Tibial artery (tissue), 4 donors: ENCODE data around the gene CASTOR1.

Experiments
- DNase-seq, 2 donors: peaks; one replicate each; pipeline ENCODE4 v3.0.0-alpha.2; 2019
- H3K27ac ChIP-seq, 2 donors: fragments of 200-600 bp; sonication (generic) in 1 of 2; 1 replicate in 1 of 2; 2 replicates in 1 of 2; pipeline ENCODE4 v1.5.1; 2018 to 2019; ENCODE audit warnings: mild to moderate bottlenecking in 1 of 2
- H3K27me3 ChIP-seq, 2 donors: fragments of 200-600 bp; sonication (generic) in 1 of 2; one replicate each; pipeline versions ENCODE4 v1.5.1 to v1.6.0; 2016 to 2019
- H3K36me3 ChIP-seq, 3 donors: fragments of 200-600 bp; sonication (generic) in 2 of 3; one replicate each; pipeline ENCODE4 v1.5.1; 2016 to 2019; ENCODE audit warnings: mild to moderate bottlenecking in 2 of 3
- H3K4me1 ChIP-seq, 4 donors: fragments of 200-600 bp; sonication (generic) in 2 of 4; 1 replicate in 3 of 4; 2 replicates in 1 of 4; pipeline ENCODE4 v1.5.1; 2016 to 2019
- H3K4me3 ChIP-seq, 2 donors: fragments of 200-600 bp; sonication (generic) in 1 of 2; 1 replicate in 1 of 2; 2 replicates in 1 of 2; pipeline ENCODE4 v1.5.1; 2018 to 2019; ENCODE audit warnings: mild to moderate bottlenecking in 2 of 2
- H3K9me3 ChIP-seq, 3 donors: fragments of 200-600 bp; sonication (generic) in 1 of 3; one replicate each; pipeline ENCODE4 v1.5.1; 2016 to 2019
- intact Hi-C: fragments of 100-400 bp; cut with DNase I; formaldehyde crosslinking; loops from one replicate; pipeline ENCODE4 v1.15.0; 2023; ENCODE audit warnings: low total_unique reads
- TF ChIP-seq, protein P1 (sequence below), 2 experiments: fragments of 200-600 bp in 1 of 2; fragments of 450-650 bp in 1 of 2; IDR thresholded peaks; one replicate each; pipeline ENCODE4 v1.5.1; 2017 to 2019; ENCODE audit warnings: antibody characterized with exemption in 2 of 2, mild to moderate bottlenecking in 1 of 2, moderate library complexity in 1 of 2

Gene CASTOR1

DNA sequence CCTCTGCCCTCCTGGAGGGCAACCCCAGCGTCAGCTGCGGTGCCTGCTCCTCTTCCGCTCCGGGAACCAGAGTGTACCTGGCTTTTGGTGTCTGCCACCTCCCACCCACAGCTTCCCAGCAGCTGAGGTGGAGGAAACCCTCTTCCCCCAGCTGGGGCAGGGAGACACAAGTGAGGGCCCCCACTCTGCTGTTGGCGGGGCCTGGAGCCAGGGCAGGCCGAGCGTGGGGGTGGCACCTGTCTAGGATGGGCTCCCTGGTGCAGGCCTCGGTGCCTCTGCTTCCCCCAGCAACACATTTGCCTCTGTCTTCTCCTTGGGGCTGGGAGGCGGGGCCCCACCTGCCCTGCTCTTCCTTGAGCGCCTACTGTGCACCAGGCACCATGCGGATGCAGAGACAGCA lies 29.0 kb downstream of the CASTOR1 start:
- Histone ChIP-seq H3K4me3 (no peak overlapping the region), H3K36me3 (no peaks in the 10 kb centered on the region), H3K4me1 (peaks cover 0 to 10% (median 6%) of the 10 kb centered on the region in 4 donors), H3K27ac (no peak overlapping the region), H3K27me3 (peaks cover 0 to 6% of the 10 kb centered on the region in 2 donors), H3K9me3 (no peaks in the 10 kb centered on the region)
- TF ChIP-seq, protein P1, sequence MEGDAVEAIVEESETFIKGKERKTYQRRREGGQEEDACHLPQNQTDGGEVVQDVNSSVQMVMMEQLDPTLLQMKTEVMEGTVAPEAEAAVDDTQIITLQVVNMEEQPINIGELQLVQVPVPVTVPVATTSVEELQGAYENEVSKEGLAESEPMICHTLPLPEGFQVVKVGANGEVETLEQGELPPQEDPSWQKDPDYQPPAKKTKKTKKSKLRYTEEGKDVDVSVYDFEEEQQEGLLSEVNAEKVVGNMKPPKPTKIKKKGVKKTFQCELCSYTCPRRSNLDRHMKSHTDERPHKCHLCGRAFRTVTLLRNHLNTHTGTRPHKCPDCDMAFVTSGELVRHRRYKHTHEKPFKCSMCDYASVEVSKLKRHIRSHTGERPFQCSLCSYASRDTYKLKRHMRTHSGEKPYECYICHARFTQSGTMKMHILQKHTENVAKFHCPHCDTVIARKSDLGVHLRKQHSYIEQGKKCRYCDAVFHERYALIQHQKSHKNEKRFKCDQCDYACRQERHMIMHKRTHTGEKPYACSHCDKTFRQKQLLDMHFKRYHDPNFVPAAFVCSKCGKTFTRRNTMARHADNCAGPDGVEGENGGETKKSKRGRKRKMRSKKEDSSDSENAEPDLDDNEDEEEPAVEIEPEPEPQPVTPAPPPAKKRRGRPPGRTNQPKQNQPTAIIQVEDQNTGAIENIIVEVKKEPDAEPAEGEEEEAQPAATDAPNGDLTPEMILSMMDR (IDR thresholded peaks at IDR 0.05) = no peak
- intact Hi-C loops = loop anchor here (5.0 kb wide), 1 partner anchor 222 kb away; no protein-coding TSS in a partner anchor
- no peak for DNase-seq

DNA sequence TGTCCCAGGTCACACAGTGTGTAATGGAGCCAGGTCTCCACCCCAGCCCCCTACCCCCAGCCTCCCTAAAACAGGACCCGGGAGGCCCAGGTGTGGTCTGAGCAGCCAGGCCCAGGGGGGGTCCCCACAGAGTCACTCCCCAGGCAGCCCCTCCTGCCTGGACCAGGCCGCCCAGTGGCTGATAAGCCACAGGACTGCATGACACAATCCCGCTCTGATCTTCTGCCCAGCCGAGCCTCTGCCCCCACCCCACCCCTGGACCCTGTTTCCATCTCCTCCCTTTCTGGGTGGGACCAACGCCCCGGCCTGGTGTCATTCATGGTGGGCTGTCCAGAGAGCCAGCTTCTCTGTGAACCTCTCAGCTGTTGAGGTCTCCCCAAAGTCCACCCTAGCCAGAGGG lies 35.0 kb downstream of the CASTOR1 start:
- H3K4me3 ChIP-seq = no peak overlapping the region
- H3K27ac ChIP-seq = no peak overlapping the region
- intact Hi-C loops = no loop called here

DNA sequence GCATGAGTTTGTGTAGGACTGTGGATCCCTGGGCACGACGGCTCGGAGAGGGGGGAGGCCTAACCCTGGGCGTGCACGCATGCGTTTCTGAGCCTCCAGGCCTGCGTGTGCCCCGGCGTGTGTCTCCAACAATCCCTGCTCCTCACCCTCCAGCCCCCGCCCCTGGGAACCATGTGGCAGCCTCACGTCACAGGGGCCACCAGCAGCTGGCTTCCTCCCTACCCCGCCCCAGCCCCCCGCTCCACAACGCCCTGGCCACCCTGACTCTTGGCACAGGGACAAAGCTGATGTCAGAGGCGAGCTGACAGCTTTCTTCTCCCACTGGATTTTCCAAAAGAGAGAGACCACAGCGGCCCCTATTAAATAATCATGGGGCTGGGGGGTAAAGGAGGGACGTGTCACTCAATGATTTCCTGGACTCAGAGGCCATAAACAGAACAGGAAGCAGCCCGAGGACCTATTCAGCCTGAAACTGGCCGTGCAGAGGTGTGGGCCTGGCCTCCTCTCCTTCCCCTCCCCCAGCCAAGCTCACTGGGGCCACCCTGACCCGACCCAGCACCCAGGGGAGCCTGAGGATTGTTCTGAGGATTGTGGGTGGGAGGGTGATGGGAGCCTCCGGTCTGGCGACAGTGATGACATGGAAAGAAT lies 36.0 kb downstream of the CASTOR1 start:
- H3K27ac ChIP-seq = peak overlapping the region in 1 of 2 donors; percentile 6
- H3K4me3 ChIP-seq = peak overlapping the region; percentile 2 to 29
- peak; percentile 53 to 84 for DNase-seq
- intact Hi-C loops = no loop called here
- H3K27me3 ChIP-seq = peaks cover 0 to 9% of the 10 kb centered on the region in 2 donors
- TF ChIP-seq, protein P1 (IDR thresholded peaks at IDR 0.05) = no peak
- no peaks in the 10 kb centered on the region for H3K36me3 ChIP-seq
- H3K9me3 ChIP-seq = no peaks in the 10 kb centered on the region
- peaks cover 0 to 33% (median 20%) of the 10 kb centered on the region in 4 donors for H3K4me1 ChIP-seq

More for the DNA sequence above, 35.0 kb downstream of the CASTOR1 start:
- peaks cover 0 to under 1% of the 10 kb centered on the region in 2 donors for H3K27me3 ChIP-seq
- no peak for DNase-seq
- H3K4me1 ChIP-seq = peaks cover 0 to 28% (median 19%) of the 10 kb centered on the region in 4 donors
- no peaks in the 10 kb centered on the region for H3K36me3 ChIP-seq
- no peaks in the 10 kb centered on the region for H3K9me3 ChIP-seq
- TF ChIP-seq, protein P1 (IDR thresholded peaks at IDR 0.05) = no peak

- no peaks in the 10 kb centered on the region for H3K9me3 ChIP-seq
- TF ChIP-seq, protein P1 (IDR thresholded peaks at IDR 0.05) = no peak
- intact Hi-C loops = no loop called here
- DNase-seq = no peak
- peak overlapping the region; percentile 2 to 29 for H3K4me3 ChIP-seq
- H3K27ac ChIP-seq = no peak overlapping the region
- H3K36me3 ChIP-seq = no peaks in the 10 kb centered on the region
- peaks cover 0 to 33% (median 20%) of the 10 kb centered on the region in 4 donors for H3K4me1 ChIP-seq
- peaks cover 0 to 16% of the 10 kb centered on the region in 2 donors for H3K27me3 ChIP-seq
Observed at GRCh38 chr22:30252411-30253204, 36.7 kb downstream of the CASTOR1 start.

DNA sequence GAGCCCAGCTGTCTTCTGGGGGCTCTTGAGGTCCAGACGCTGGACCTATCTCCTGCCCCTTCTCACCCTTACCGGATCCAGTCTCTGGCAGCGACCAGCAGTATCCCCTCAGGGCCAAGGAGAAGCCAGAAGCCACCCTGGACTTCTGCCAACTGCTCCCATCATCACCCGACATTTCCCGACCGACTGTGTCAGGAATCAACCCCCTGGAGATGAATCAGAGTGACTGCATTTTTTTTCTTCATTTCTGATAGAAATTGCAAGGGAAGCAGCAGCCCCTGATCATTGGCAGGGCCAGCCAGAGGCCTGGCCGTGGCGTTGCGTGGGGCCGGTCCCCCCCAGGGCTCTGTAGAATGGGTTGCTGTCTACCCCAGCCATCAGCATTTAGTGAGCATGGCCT lies 37.6 kb downstream of the CASTOR1 start:
- Histone ChIP-seq H3K27me3 (peaks cover 0 to 25% of the 10 kb centered on the region in 2 donors), H3K36me3 (no peaks in the 10 kb centered on the region), H3K9me3 (no peaks in the 10 kb centered on the region), H3K27ac (no peak overlapping the region), H3K4me3 (no peak overlapping the region), H3K4me1 (peaks cover 0 to 40% (median 25%) of the 10 kb centered on the region in 4 donors)
- intact Hi-C loops = no loop called here
- TF ChIP-seq, protein P1 (IDR thresholded peaks at IDR 0.05) = no peak
- DNase-seq = no peak
